ENCODE measurements around the gene CMPK1.

The CMPK1 gene

DNA sequence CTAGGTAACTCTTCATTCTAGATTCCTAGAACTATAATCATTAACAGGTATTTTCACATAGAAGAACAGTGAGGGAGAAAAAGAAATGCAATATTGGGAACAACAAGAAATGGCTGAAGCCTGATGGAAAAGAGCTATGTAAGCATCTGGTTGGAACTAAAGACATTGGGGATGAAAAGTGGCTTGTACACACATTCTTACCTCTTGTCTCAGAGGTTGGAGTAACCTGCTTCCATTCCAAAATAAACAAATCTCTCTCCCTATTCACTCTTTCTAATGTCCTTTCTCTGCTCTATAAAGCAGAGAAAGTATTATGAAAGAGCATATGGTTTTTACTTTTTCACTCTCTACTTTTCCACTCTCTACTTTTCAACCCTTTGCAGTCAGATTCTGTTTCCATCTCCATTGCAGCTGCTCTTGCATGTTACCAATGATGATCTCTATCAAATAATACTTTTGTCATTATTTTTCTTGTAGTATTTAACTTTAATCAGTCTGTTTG is 37.5 kb downstream of the CMPK1 start:
- DNase-seq (ENCODE audit: extremely low read depth, low read depth), result no peak

DNA sequence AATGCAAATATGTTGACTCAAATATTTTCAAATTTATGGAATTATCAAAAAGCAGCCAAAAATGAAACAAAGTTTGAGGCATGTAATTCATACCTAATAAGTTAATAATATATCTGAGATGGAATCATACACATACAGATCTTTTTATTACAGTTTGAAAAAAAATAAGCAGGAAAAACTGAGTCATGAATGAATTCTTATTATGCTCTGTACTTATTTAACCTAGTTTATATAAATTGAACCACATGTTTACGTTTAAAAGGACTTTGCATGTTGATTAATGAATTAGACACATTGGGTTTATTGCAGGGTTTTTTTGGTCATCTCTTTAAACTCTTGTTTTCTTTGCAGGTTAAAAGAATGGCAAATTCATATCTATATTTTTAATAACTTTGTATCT is 40.9 kb downstream of the CMPK1 start:
- DNase-seq (ENCODE audit: extremely low read depth, low read depth), result no peak
- TF ChIP-seq, protein P1, sequence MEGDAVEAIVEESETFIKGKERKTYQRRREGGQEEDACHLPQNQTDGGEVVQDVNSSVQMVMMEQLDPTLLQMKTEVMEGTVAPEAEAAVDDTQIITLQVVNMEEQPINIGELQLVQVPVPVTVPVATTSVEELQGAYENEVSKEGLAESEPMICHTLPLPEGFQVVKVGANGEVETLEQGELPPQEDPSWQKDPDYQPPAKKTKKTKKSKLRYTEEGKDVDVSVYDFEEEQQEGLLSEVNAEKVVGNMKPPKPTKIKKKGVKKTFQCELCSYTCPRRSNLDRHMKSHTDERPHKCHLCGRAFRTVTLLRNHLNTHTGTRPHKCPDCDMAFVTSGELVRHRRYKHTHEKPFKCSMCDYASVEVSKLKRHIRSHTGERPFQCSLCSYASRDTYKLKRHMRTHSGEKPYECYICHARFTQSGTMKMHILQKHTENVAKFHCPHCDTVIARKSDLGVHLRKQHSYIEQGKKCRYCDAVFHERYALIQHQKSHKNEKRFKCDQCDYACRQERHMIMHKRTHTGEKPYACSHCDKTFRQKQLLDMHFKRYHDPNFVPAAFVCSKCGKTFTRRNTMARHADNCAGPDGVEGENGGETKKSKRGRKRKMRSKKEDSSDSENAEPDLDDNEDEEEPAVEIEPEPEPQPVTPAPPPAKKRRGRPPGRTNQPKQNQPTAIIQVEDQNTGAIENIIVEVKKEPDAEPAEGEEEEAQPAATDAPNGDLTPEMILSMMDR (IDR thresholded peaks at IDR 0.05; ENCODE audit: low read depth, low read length), result no peak

More for the DNA sequence above, 37.5 kb downstream of the CMPK1 start:
- TF ChIP-seq, protein P1 (IDR thresholded peaks at IDR 0.05; ENCODE audit: low read depth, low read length), result no peak

DNA sequence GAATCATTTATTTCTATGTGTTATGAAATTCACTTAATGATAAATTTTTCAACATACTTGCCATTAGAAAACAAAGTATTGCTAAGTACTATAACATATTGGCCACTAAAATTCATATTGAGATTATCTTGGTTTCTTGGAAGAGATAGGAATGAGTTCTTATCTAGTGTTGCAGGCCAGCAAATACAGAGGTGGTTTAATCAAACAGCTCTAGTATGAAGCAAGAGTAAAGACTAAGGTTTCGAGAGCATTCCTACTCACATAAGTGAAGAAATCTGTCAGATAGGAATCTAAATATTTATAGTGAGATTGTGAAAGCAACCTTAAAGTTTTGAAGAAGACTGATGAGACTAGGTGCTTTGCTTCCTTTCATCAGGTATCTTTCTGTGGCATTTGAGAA is 44.6 kb downstream of the CMPK1 start:
- TF ChIP-seq, protein P1 (IDR thresholded peaks at IDR 0.05; ENCODE audit: low read depth, low read length), result no peak
- DNase-seq (ENCODE audit: extremely low read depth, low read depth), result no peak

DNA sequence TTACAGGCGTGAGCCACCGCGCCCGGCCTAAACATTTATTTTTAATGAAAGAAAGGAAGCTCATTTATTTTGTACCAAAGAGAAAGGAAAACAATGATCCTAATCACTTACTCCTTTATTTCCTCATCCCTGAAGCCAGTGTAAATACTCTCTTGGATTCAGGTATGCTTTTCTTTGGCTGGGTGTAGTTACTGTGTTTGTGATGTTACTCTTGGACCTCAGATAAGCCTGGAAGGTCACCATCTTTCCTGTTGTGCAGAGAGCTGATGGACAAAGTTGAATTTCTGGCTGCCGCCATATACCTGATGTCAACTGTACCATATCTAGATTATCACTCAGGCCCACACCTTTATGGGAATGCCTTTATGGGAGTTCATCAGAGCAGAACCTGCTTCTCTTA is 47.1 kb downstream of the CMPK1 start:
- TF ChIP-seq, protein P1 (IDR thresholded peaks at IDR 0.05; ENCODE audit: low read depth, low read length), result no peak
- DNase-seq (ENCODE audit: extremely low read depth, low read depth), result no peak

DNA sequence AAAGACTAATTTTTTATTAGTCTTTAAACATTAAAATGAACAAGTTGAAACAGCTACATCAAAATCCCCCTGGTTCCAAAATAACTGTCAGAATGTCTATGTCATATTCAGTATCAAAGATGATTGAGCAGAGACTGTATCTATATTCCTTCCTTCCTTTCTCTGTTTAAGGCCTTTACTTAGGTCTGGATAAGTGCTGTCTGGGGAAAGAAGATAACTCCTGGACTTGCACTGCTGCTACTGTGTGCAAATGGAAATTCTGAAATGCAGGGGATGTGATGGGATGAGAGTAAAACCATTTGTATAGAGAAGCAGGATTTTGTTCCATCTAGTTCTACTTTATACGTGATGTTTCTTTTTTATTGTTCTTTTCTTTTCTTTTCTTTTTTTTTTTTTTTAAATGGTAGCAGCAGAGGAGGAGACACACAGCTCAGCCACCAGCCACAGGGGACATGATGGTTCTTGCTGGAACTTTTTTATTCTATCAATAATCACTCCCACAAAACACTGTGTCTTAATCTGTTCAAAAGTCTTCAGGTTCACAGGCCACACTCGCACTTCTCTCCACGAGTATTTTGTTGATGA is 48.9 kb downstream of the CMPK1 start:
- DNase-seq (ENCODE audit: extremely low read depth, low read depth), result no peak
- TF ChIP-seq, protein P1 (IDR thresholded peaks at IDR 0.05; ENCODE audit: low read depth, low read length), result no peak

DNA sequence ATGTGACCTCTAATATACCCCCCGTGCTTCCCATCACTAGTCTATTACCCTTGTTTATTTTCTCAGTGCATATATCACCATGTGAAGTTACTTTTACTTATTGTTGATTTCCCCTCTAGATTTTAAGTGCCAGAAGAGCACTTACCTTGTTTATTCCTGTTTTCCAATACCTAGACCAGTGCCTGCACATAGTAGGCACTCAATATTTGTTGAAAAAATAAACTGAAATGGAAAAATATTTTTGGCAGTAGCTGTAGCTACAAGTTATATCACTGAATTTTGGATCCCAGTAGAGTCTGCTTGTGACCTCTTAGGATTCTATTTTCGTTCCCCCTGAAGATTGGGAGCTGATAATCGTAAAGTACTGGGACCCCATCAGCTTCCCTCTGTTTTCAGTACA is 50.5 kb downstream of the CMPK1 start:
- TF ChIP-seq, protein P1 (IDR thresholded peaks at IDR 0.05; ENCODE audit: low read depth, low read length), result no peak
- DNase-seq (ENCODE audit: extremely low read depth, low read depth), result no peak

DNA sequence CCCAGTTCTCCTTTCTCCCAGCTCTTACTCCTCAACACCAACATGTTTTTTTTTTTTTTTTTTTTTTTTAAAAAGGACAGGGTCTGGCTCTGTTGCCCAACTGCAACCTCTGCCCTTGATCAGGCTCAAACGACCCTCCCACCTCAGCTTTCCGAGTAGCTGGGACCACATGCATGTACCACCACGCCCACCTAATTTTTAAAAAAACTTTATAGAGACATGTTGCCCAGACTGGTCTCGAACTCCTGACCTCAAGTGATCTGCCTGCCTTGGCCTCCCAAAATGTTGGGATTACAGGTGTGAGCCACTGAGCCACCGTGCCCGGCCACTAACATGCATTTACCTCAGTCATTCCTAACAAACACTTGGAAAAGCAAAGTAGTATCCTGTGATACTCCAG is 51.4 kb downstream of the CMPK1 start:
- TF ChIP-seq, protein P1 (IDR thresholded peaks at IDR 0.05; ENCODE audit: low read depth, low read length), result no peak
- no peak for DNase-seq (ENCODE audit: extremely low read depth, low read depth)
